ENCODE measurements around the gene TMEM212.

TMEM212 gene

GRCh38 chr3:171860830-171861535, 17.8 kb downstream of the TMEM212 start:
- no peak for DNase-seq (ENCODE audit: low spot score)

DNA sequence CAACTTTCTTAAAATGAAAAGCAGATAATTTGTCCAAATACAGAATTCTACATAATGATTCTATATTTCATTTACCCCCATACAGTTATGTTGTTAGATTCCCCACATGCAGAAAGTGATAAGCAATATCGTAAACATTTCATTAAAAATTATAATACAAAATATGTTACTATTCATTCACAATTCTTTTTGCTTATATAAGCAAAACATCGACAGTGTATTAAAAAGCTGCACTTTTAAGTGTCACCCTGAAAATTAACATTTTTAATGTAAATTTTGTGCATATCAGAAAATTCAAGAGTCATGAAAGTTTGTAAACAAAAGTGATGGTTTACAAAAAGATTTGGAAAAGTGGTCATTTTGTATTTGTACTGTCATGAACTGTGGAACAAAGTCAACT, 19.2 kb downstream of the TMEM212 start:
- DNase-seq (ENCODE audit: low spot score) = no peak

- DNase-seq (ENCODE audit: low spot score) = no peak
These were observed 19.9 kb downstream of the TMEM212 start for GRCh38 chr3:171862993-171863521.

GRCh38 chr3:171863920-171864319, 20.8 kb downstream of the TMEM212 start:
- DNase-seq (ENCODE audit: low spot score) = no peak

- no peak for DNase-seq (ENCODE audit: low spot score)
These were observed 22.2 kb downstream of the TMEM212 start for GRCh38 chr3:171865191-171865865.

DNA sequence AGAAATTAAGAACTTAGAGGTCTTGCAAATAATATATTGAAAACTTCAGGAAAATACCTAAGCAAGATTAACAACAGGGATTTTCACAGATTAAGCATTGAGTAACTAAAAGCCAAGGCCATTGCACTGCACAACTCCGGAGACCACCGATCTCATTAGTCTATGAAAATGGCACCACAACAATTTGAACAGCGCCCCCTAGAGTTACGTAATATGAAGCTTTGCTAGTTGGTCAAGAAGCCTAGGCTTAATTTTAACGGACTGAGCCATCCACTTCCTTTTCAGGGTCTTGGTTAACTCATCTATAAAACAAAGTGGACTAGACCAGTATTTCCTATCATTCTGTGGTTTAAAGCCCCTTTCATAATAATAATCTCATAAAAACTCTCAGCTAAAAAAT, 24.8 kb downstream of the TMEM212 start:
- no peak for DNase-seq (ENCODE audit: low spot score)

DNA sequence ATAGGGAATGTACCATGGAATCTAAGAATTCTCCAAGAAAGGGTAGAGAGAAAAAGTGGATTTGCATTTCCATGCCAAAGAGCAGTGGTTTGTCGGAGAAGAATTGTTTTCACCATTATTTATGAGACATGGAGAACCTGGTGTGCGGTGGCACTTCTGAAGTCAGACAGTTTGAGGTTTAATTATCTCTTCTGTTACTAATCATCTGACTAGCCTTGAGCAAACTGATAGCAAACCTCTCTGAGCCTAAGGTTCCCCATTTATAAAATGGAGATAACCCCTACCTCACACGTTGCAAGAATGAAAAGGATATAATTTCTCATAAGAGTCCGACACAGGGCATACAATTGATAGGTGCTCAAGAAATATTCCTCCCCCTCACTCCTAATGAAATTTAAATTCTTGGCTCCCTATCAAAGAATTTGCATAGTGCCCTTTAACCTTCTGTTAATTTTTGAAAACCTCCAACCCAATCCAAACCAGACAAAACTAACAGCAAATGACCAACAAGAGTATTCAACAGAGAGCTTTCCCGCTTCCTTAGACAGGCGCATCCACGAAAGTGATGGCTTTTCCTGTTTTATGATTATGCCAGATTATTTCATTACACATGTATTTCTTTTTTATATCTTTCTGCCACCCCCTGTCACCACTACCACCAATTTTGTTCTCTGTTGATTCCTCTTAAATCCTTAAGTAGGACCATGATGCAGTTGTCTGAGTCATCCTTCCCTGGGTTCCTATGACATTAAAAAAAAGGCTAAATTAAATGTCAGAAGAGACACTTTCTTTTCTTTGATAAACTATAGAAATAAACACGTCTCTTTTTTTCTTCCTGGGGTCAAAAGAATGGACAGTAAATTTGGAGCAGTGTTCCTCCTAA, 28.5 kb downstream of the TMEM212 start:
- DNase-seq (ENCODE audit: low spot score) = no peak

DNA sequence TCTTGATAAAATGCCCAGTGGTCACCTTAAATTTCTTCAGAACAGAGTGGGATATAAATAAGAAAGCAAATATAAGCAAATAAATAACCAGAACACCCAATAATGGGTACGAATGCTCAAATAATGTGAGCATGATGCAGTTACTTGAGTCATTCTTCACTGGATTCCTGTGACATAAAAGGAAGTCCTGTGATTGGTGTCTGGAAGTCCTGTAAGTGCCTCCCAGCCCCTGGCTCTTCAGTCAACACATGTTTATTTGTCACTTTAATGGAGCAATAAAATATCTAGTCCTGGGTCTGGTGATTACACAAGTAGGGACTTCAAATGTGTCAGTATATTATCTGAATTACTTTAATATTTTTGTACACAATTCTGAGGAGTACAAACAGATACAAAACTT, 30.4 kb downstream of the TMEM212 start:
- DNase-seq (ENCODE audit: low spot score) = no peak

- DNase-seq (ENCODE audit: low spot score) = no peak
These were observed 31.1 kb downstream of the TMEM212 start for GRCh38 chr3:171874251-171874681.

- DNase-seq (ENCODE audit: low spot score) = no peak
These were observed 31.7 kb downstream of the TMEM212 start for GRCh38 chr3:171874879-171875278.

GRCh38 chr3:171875923-171876412, 32.8 kb downstream of the TMEM212 start:
- DNase-seq (ENCODE audit: low spot score) = no peak

DNA sequence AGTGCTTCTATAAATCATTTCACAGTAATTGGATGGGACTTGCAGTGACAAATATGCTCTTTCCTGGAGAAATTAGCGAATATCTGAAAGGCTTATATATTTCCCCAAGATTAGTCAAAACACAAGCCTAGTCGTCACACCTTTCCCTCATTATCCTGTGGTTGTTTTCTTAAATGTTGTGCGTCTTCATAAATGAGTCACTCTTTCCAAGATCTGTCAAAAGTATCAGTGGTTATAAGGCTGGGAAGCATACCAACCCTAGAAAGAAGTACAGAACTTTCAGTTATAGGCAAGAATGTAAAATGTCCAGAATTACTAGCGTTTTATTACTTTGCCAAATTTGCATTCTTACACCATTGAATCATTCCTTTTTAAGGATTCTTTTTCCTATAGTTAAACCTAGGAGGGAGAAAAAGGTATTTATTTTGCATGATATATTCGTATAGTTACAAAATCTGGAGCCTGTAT, 33.6 kb downstream of the TMEM212 start:
- DNase-seq (ENCODE audit: low spot score) = no peak

DNA sequence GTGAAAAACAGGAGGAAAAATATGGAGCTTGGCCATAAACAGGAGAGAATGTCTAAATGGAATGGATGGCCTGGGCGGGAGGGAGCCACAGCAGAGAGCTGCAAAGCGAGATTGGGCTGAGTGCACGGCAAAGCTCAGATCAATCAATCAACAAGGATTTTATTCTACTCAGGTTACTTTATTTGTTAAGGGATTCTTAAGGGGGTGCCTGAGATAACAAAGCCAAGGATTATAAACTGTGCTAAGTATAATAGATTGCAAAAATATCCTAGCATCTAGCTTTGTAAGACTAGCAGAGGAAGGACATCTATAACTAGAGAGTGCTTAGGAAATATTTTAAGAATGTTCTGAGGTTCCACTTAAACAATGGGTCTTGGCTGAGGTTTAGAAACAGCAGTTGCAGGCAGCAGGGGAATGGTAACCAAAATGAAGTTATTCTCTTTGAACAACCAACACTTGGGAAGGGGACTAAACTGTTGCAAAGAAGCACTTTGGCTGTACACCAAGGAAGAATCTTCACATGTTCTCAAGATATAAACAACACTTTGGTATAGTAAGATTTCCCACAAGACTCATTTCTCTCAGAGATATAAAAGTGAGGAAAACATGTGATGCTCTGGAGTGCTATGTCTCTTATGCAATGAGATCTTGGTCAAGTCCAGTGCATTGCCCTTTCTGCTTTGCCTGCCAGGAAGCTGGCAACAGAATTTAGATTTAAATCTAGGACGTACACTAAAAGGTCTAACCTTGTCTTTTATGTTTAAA, 35.5 kb downstream of the TMEM212 start:
- DNase-seq (ENCODE audit: low spot score) = no peak

DNA sequence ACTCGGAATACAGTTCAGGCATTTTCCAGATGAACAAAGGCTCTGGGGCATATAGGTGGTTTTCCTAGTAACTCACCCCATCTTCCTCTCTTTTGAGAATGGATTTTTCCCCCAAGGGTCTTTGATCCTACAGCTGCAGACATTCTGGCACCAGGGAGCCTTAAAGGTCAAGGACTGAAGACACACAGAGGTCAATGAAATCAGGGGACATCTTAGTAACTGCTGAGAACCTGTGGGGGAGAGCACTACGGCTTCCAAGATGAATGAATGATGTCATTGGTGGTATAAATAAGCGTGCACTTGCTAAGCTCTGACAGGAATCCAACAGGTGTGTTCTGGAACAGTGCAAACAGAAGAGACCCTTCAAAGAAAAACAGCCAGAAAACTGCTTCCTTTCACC, 36.3 kb downstream of the TMEM212 start:
- no peak for DNase-seq (ENCODE audit: low spot score)

DNA sequence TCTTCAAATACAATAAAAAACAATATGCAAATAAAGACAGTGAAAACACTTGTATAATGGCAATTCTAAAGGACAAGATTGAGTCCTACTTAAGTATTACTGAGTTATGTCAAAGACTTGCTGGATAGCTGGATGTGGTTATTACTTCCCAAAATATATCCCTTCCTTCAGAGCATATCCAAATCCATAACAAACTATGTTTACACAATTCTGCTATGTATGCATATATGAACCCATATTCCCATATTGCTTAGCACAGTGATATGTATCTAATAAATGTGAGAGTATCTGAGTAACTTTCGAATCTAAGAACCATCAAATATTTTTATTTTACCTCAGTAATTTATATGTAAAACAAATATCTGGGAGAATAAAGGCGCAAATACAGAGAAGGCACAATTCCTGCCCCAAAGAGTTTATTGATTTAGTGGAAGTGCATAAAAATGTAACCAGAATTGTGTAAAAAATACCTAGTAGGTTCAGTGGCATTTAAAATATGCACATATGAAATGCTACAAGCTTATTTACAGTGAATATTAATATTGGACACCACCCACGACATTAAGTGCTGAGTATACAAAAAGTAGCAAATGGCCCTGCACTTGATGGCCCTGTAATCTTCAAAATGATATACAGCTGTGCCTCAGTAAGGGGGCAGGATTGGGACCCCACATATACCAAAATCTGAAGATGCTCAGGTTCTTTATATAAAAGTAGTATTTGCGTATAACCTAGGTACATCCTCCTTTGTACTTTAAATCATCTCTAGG, 37.1 kb downstream of the TMEM212 start:
- no peak for DNase-seq (ENCODE audit: low spot score)

GRCh38 chr3:171881251-171881650, 38.1 kb downstream of the TMEM212 start:
- no peak for DNase-seq (ENCODE audit: low spot score)

DNA sequence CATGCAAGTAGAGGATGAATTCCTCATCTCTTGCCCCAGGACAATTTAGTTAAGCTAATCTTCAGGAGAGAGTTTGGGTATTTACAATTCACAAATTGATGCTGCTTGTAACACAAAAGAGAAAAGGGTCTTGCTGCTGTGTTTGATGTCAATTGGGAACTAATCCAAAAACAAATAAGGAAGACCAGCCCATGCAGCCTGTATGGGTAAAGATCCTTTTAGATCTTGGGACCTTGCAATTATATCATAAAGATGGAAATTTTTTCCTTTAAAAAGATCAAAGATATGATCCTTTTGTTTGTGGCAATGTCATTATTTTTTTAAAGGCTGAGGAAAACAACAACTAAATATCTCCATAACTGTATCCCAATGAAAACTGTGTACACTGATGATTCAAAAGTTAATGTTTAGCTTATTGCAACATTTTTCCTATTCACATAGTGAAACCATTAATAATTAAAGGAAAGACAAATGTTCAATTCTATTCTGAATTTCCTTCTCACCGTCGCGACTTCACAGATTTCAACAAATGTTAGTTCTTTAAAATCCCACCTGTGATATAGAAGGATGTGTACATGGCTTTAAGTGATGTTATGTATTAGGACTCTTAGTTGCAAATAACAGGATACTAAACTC, 40.2 kb downstream of the TMEM212 start:
- DNase-seq (ENCODE audit: low spot score) = no peak

GRCh38 chr3:171883893-171884279, 40.7 kb downstream of the TMEM212 start:
- DNase-seq (ENCODE audit: low spot score) = no peak

GRCh38 chr3:171888466-171888865, 45.3 kb downstream of the TMEM212 start:
- DNase-seq (ENCODE audit: low spot score) = no peak

DNA sequence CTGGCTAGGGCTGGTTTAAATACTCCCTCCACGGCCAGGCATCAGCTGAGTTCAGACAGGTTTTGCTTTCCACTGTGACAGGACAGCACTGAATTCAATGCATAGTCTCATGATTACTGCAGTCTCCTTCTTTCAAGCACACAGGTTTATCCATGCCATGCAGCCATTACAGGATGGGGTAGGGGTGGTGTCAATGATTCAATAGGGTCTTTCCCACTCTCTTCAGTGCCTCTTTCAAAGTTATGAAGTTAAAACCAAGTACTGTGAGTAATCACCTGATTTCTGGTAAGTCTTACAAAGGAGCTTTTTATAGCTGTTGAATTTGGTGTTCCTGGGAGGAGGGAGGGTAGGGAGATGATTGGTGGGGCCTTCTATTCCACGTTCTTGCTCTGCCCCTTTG, 47.2 kb downstream of the TMEM212 start:
- DNase-seq (ENCODE audit: low spot score) = no peak
